ENCODE data around the gene TTC7B.
A peak's percentile ranks its signal among the peaks of the same experiment; 100 is the strongest.

The TTC7B gene

GRCh38 chr14:90600619-90601018 is 215.6 kb downstream of the TTC7B start:
- no peaks in the 10 kb centered on the region for H3K79me1 ChIP-seq (ENCODE audit: low read depth, low read length)
- WGBS, 2 donors (ENCODE audit: extremely low coverage in 2 of 2, insufficient read length in 2 of 2, insufficient replicate concordance in 1 of 2): no CpG with 5 or more reads among the region's 12 CpGs
- no peak for DNase-seq (ENCODE audit: low spot score)

DNA sequence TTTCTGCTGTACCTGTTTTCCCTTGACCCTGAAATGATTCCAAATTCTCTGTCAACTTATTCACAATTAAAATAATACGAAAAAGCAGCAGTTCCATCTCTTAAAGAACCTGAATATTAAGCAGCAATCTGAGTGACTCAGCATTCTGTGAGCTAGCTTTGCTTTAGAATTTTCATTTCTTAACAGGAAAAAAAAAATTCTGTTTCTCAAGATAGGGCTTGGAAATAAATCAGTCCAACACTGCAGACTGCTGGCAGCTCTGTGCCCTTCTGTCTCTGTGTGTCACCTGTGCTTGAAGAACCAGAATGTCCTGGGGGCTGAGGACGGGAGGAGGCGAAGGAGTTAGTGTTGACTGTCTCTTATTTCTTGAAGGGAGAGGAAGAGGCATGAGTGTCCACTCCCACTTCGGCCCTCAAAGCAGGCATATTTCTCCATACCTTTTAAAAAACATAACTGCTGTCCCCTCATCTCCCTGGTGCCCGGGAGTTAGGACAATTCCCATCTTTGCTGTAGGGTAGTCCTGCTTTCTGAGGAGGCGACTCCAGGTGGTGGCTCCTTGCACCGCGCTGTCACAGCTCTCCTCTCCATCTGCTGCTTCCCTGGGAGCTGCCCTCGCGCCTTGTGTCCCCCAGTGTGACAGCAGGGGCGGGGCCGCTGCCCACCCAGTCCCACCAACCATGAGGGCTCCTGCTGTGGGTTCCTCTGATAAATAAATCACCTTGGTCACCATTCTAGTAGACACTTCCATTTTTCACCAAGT is 216.3 kb downstream of the TTC7B start:
- no peak for DNase-seq (ENCODE audit: low spot score)
- Histone ChIP-seq H2AK5ac (ENCODE audit: low read depth, low read length) (no peak overlapping the region), H2BK15ac (ENCODE audit: low read length) (no peak overlapping the region), H3K4me2 (ENCODE audit: insufficient read depth, low read length, poor library complexity, severe bottlenecking) (no peak overlapping the region), H2BK5ac (ENCODE audit: low read length) (no peak overlapping the region), H2BK120ac (ENCODE audit: low read depth, low read length) (no peak overlapping the region), H3K36me3 (replicated peaks in 1 of 2; ENCODE audit: control insufficient read depth in 2 of 2, insufficient read depth in 2 of 2, low read length in 2 of 2) (no peaks in the 10 kb centered on the region), H3K14ac (ENCODE audit: low read length) (no peak overlapping the region), H2BK12ac (ENCODE audit: low read length) (no peak overlapping the region), H3K9me3 (replicated peaks in 1 of 2; ENCODE audit: control insufficient read depth in 2 of 2, insufficient read depth in 1 of 2, low read depth in 1 of 2, low read length in 2 of 2) (no peaks in the 10 kb centered on the region), H3K9ac (ENCODE audit: low read depth, low read length, poor library complexity) (no peak overlapping the region), H3K27me3 (ENCODE audit: control insufficient read depth in 3 of 3, insufficient read depth in 3 of 3, low read depth in 1 of 3, low read length in 3 of 3) (no peaks in the 10 kb centered on the region), H3K4me1 (ENCODE audit: control insufficient read depth in 2 of 2, insufficient read depth in 1 of 2, low read depth in 1 of 2, low read length in 2 of 2) (peaks cover 7 to 18% of the 10 kb centered on the region in 2 donors), H3K27ac (replicated peaks; ENCODE audit: low read length) (no peak overlapping the region), H3K4me3 (ENCODE audit: low read length in 2 of 2) (no peak overlapping the region), H3K18ac (ENCODE audit: low read length) (no peak overlapping the region), H3K23ac (ENCODE audit: low read depth, low read length, poor library complexity) (peak overlapping the region; percentile 66), H3K79me1 (ENCODE audit: low read depth, low read length) (no peaks in the 10 kb centered on the region), H4K8ac (ENCODE audit: low read depth, low read length) (no peak overlapping the region), H3K4ac (ENCODE audit: low read length) (no peak overlapping the region), H2AFZ (ENCODE audit: low read length) (no peak overlapping the region), H4K91ac (ENCODE audit: low read depth, low read length, poor library complexity) (no peak overlapping the region)
- no CpG with 5 or more reads among the region's 12 CpGs for WGBS, 2 donors (ENCODE audit: extremely low coverage in 2 of 2, insufficient read length in 2 of 2, insufficient replicate concordance in 1 of 2)

More at GRCh38 chr14:90600619-90601018, 215.6 kb downstream of the TTC7B start:
- H3K4me3 ChIP-seq (ENCODE audit: low read length in 2 of 2): no peak overlapping the region
- no peak overlapping the region for H3K23ac ChIP-seq (ENCODE audit: low read depth, low read length, poor library complexity)
- H4K8ac ChIP-seq (ENCODE audit: low read depth, low read length): no peak overlapping the region
- H3K27ac ChIP-seq (replicated peaks; ENCODE audit: low read length): no peak overlapping the region
- no peak overlapping the region for H2BK15ac ChIP-seq (ENCODE audit: low read length)
- H2BK5ac ChIP-seq (ENCODE audit: low read length): no peak overlapping the region
- no peak overlapping the region for H3K4ac ChIP-seq (ENCODE audit: low read length)
- no peak overlapping the region for H2BK12ac ChIP-seq (ENCODE audit: low read length)
- H4K91ac ChIP-seq (ENCODE audit: low read depth, low read length, poor library complexity): no peak overlapping the region
- H3K36me3 ChIP-seq (replicated peaks in 1 of 2; ENCODE audit: control insufficient read depth in 2 of 2, insufficient read depth in 2 of 2, low read length in 2 of 2): no peaks in the 10 kb centered on the region
- H3K14ac ChIP-seq (ENCODE audit: low read length): no peak overlapping the region
- peak overlapping the region; percentile 29 for H3K18ac ChIP-seq (ENCODE audit: low read length)
- H3K4me2 ChIP-seq (ENCODE audit: insufficient read depth, low read length, poor library complexity, severe bottlenecking): no peak overlapping the region
- H3K9me3 ChIP-seq (replicated peaks in 1 of 2; ENCODE audit: control insufficient read depth in 2 of 2, insufficient read depth in 1 of 2, low read depth in 1 of 2, low read length in 2 of 2): no peaks in the 10 kb centered on the region
- H2AK5ac ChIP-seq (ENCODE audit: low read depth, low read length): peak overlapping the region; percentile 0
- no peak overlapping the region for H2AFZ ChIP-seq (ENCODE audit: low read length)
- peak overlapping the region; percentile 24 for H3K9ac ChIP-seq (ENCODE audit: low read depth, low read length, poor library complexity)
- no peaks in the 10 kb centered on the region for H3K27me3 ChIP-seq (ENCODE audit: control insufficient read depth in 3 of 3, insufficient read depth in 3 of 3, low read depth in 1 of 3, low read length in 3 of 3)
- H2BK120ac ChIP-seq (ENCODE audit: low read depth, low read length): no peak overlapping the region
- H3K4me1 ChIP-seq (ENCODE audit: control insufficient read depth in 2 of 2, insufficient read depth in 1 of 2, low read depth in 1 of 2, low read length in 2 of 2): peaks cover 11 to 24% of the 10 kb centered on the region in 2 donors

DNA sequence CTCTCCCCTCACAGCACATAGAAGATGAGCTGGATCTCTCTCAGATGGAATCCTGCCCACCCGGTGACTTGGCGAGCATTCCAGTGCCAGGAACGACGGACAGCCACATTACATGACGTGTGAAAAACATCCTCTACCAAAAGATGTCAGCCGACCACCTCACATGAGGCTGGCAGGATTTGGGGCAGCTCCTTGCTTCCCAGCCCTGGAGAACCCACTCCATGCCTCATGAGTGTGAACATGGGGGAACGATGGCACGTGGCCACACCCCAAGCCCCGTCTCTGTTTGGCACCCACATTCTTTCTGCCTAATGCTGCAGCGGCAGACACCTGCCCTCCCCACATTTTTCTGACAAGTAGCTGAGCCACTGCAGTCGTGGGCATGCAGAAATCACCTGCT is 216.9 kb downstream of the TTC7B start:
- no peak overlapping the region for H3K23ac ChIP-seq (ENCODE audit: low read depth, low read length, poor library complexity)
- H3K18ac ChIP-seq (ENCODE audit: low read length): peak overlapping the region; percentile 20
- H3K9me3 ChIP-seq (replicated peaks in 1 of 2; ENCODE audit: control insufficient read depth in 2 of 2, insufficient read depth in 1 of 2, low read depth in 1 of 2, low read length in 2 of 2): no peaks in the 10 kb centered on the region
- H4K8ac ChIP-seq (ENCODE audit: low read depth, low read length): no peak overlapping the region
- no peak overlapping the region for H3K4me3 ChIP-seq (ENCODE audit: low read length in 2 of 2)
- no peak overlapping the region for H3K4me2 ChIP-seq (ENCODE audit: insufficient read depth, low read length, poor library complexity, severe bottlenecking)
- no peak overlapping the region for H3K27ac ChIP-seq (replicated peaks; ENCODE audit: low read length)
- H2AK5ac ChIP-seq (ENCODE audit: low read depth, low read length): no peak overlapping the region
- H3K36me3 ChIP-seq (replicated peaks in 1 of 2; ENCODE audit: control insufficient read depth in 2 of 2, insufficient read depth in 2 of 2, low read length in 2 of 2): no peaks in the 10 kb centered on the region
- H3K27me3 ChIP-seq (ENCODE audit: control insufficient read depth in 3 of 3, insufficient read depth in 3 of 3, low read depth in 1 of 3, low read length in 3 of 3): no peaks in the 10 kb centered on the region
- no peak overlapping the region for H3K4ac ChIP-seq (ENCODE audit: low read length)
- no peak overlapping the region for H2AFZ ChIP-seq (ENCODE audit: low read length)
- no peak for DNase-seq (ENCODE audit: low spot score)
- H2BK15ac ChIP-seq (ENCODE audit: low read length): no peak overlapping the region
- H3K79me1 ChIP-seq (ENCODE audit: low read depth, low read length): no peaks in the 10 kb centered on the region
- no peak overlapping the region for H3K14ac ChIP-seq (ENCODE audit: low read length)
- H3K9ac ChIP-seq (ENCODE audit: low read depth, low read length, poor library complexity): no peak overlapping the region
- no peak overlapping the region for H2BK12ac ChIP-seq (ENCODE audit: low read length)
- H2BK120ac ChIP-seq (ENCODE audit: low read depth, low read length): no peak overlapping the region
- H2BK5ac ChIP-seq (ENCODE audit: low read length): no peak overlapping the region
- no peak overlapping the region for H4K91ac ChIP-seq (ENCODE audit: low read depth, low read length, poor library complexity)
- WGBS, 2 donors (ENCODE audit: extremely low coverage in 2 of 2, insufficient read length in 2 of 2, insufficient replicate concordance in 1 of 2): no CpG with 5 or more reads among the region's 11 CpGs
- H3K4me1 ChIP-seq (ENCODE audit: control insufficient read depth in 2 of 2, insufficient read depth in 1 of 2, low read depth in 1 of 2, low read length in 2 of 2): peaks cover 7 to 13% of the 10 kb centered on the region in 2 donors

- Histone ChIP-seq H2AK5ac (ENCODE audit: low read depth, low read length) (no peak overlapping the region), H3K4me1 (ENCODE audit: control insufficient read depth in 2 of 2, insufficient read depth in 1 of 2, low read depth in 1 of 2, low read length in 2 of 2) (peaks cover 5 to 6% of the 10 kb centered on the region in 2 donors), H3K9ac (ENCODE audit: low read depth, low read length, poor library complexity) (no peak overlapping the region), H3K27me3 (ENCODE audit: control insufficient read depth in 3 of 3, insufficient read depth in 3 of 3, low read depth in 1 of 3, low read length in 3 of 3) (no peaks in the 10 kb centered on the region), H4K91ac (ENCODE audit: low read depth, low read length, poor library complexity) (no peak overlapping the region), H2AFZ (ENCODE audit: low read length) (no peak overlapping the region), H3K4me2 (ENCODE audit: insufficient read depth, low read length, poor library complexity, severe bottlenecking) (no peak overlapping the region), H3K23ac (ENCODE audit: low read depth, low read length, poor library complexity) (no peak overlapping the region), H2BK5ac (ENCODE audit: low read length) (no peak overlapping the region), H2BK120ac (ENCODE audit: low read depth, low read length) (no peak overlapping the region), H3K4me3 (ENCODE audit: low read length in 2 of 2) (no peak overlapping the region), H3K9me3 (replicated peaks in 1 of 2; ENCODE audit: control insufficient read depth in 2 of 2, insufficient read depth in 1 of 2, low read depth in 1 of 2, low read length in 2 of 2) (no peaks in the 10 kb centered on the region), H3K36me3 (replicated peaks in 1 of 2; ENCODE audit: control insufficient read depth in 2 of 2, insufficient read depth in 2 of 2, low read length in 2 of 2) (no peaks in the 10 kb centered on the region), H3K18ac (ENCODE audit: low read length) (no peak overlapping the region), H3K27ac (replicated peaks; ENCODE audit: low read length) (no peak overlapping the region), H2BK12ac (ENCODE audit: low read length) (no peak overlapping the region), H3K14ac (ENCODE audit: low read length) (no peak overlapping the region), H3K79me1 (ENCODE audit: low read depth, low read length) (no peaks in the 10 kb centered on the region), H2BK15ac (ENCODE audit: low read length) (no peak overlapping the region), H3K4ac (ENCODE audit: low read length) (no peak overlapping the region), H4K8ac (ENCODE audit: low read depth, low read length) (no peak overlapping the region)
- no peak for DNase-seq (ENCODE audit: low spot score)
- no CpG with 5 or more reads among the region's 15 CpGs for WGBS, 2 donors (ENCODE audit: extremely low coverage in 2 of 2, insufficient read length in 2 of 2, insufficient replicate concordance in 1 of 2)
These were observed 218.3 kb downstream of the TTC7B start for GRCh38 chr14:90597961-90598360.
